ENCODE results near the gene KRT71. TPM values are rescaled to one million over a fixed set of nuclear protein-coding genes. Genes with fewer than 3 reads are reported as not detected.
A peak's percentile ranks its signal among the peaks of the same experiment; 100 is the strongest.
"Not testable (repeated sequence)": the region's sequence is repeated elsewhere in the genome, so short reads cannot be mapped to it uniquely, and the experiment has no call there.

The KRT71 gene
- total RNA-seq, 1 donor from 2014 or later, result not detected

- no peaks in the 10 kb centered on the region for H3K27me3 ChIP-seq (ENCODE audit: control insufficient read depth, insufficient read depth, low read length)
- H3K36me3 ChIP-seq (ENCODE audit: control insufficient read depth, insufficient read depth, low read length), result no peaks in the 10 kb centered on the region
- FAIRE-seq (no peak), DNase-seq (ENCODE audit: low read depth) (no peak)
- no peak overlapping the region for H3K4me3 ChIP-seq (ENCODE audit: low read depth, low read length)
- TF ChIP-seq, protein P1, sequence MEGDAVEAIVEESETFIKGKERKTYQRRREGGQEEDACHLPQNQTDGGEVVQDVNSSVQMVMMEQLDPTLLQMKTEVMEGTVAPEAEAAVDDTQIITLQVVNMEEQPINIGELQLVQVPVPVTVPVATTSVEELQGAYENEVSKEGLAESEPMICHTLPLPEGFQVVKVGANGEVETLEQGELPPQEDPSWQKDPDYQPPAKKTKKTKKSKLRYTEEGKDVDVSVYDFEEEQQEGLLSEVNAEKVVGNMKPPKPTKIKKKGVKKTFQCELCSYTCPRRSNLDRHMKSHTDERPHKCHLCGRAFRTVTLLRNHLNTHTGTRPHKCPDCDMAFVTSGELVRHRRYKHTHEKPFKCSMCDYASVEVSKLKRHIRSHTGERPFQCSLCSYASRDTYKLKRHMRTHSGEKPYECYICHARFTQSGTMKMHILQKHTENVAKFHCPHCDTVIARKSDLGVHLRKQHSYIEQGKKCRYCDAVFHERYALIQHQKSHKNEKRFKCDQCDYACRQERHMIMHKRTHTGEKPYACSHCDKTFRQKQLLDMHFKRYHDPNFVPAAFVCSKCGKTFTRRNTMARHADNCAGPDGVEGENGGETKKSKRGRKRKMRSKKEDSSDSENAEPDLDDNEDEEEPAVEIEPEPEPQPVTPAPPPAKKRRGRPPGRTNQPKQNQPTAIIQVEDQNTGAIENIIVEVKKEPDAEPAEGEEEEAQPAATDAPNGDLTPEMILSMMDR (IDR thresholded peaks at IDR 0.05; ENCODE audit: insufficient read depth, low read length, severe bottlenecking), result no peak
Observed at GRCh38 chr12:52502877-52503276, 50.1 kb downstream of the KRT71 start.

DNA sequence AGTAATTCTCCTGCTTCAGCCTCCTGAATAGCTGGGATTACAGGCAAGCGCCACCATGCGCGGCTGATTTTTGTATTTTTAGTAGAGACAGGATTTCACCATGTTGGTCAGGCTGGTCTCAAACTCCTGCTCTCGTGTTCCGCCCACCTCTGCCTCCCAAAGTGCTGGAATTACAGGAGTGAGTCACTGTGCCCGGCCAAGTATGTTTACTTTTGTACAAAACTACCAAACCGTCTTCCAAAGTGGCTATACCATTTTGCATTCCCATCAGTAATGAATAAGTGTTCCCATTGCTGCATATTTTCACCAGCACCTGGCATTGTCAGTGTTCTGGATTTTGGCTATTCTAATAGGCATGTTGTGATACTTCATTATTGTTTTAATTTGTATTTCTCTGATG lies 51.5 kb downstream of the KRT71 start:
- Histone ChIP-seq H3K27me3 (ENCODE audit: control insufficient read depth, insufficient read depth, low read length) (no peaks in the 10 kb centered on the region), H3K36me3 (ENCODE audit: control insufficient read depth, insufficient read depth, low read length) (no peaks in the 10 kb centered on the region), H3K4me3 (ENCODE audit: low read depth, low read length) (no peak overlapping the region)
- no peak for FAIRE-seq
- TF ChIP-seq, protein P1 (IDR thresholded peaks at IDR 0.05; ENCODE audit: insufficient read depth, low read length, severe bottlenecking), result no peak
- peak; percentile 58 for DNase-seq (ENCODE audit: low read depth)

DNA sequence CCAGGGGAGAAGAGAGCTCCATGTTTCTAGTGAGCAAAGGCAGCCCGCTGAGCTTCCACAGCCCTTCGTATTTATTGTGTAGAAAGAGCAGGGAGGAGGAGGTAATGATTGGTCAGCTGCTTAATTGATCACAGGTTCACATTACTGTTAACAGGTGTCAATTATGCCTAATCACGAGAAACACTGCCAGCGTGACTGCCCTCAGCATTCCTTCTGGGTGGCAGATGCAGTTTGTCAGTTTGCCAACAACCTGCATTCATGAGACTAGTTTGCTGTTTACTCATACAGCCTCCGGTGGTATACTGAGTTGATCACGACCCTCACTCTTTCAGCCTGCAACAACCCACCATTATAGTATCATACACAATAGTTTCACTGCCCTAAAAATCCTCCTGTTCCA lies 52.4 kb downstream of the KRT71 start:
- not testable (repeated sequence) for H3K27me3 ChIP-seq (ENCODE audit: control insufficient read depth, insufficient read depth, low read length); H3K36me3 ChIP-seq (ENCODE audit: control insufficient read depth, insufficient read depth, low read length); DNase-seq (ENCODE audit: low read depth); FAIRE-seq; H3K4me3 ChIP-seq (ENCODE audit: low read depth, low read length)

GRCh38 chr12:52499806-52500560 lies 53.0 kb downstream of the KRT71 start:
- no peaks in the 10 kb centered on the region for H3K36me3 ChIP-seq (ENCODE audit: control insufficient read depth, insufficient read depth, low read length)
- TF ChIP-seq, protein P1 (IDR thresholded peaks at IDR 0.05; ENCODE audit: insufficient read depth, low read length, severe bottlenecking), result no peak
- H3K4me3 ChIP-seq (ENCODE audit: low read depth, low read length), result no peak overlapping the region
- FAIRE-seq (peak; percentile 40), DNase-seq (ENCODE audit: low read depth) (no peak)
- H3K27me3 ChIP-seq (ENCODE audit: control insufficient read depth, insufficient read depth, low read length), result no peaks in the 10 kb centered on the region

DNA sequence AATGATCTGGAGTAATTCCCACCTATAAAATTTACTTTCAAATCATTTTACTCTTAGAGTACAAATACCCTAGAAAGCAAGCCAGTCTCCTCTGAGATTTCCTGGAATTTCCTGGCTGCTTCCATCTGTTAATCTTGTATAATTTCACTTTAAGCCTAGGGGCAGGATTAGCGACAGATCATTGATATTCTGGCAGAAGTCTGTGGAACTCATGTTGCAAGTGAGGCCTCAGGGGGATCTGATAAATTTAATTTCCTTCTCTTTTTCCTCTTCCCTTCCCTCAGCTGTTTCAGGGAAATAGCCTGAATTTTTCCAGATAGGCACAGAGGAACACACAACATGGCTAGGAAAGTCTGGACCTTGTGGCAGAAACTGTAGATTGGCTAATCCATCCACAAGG lies 54.0 kb downstream of the KRT71 start:
- DNase-seq (ENCODE audit: low read depth), result no peak
- no peaks in the 10 kb centered on the region for H3K27me3 ChIP-seq (ENCODE audit: control insufficient read depth, insufficient read depth, low read length)
- FAIRE-seq, result no peak
- TF ChIP-seq, protein P1 (IDR thresholded peaks at IDR 0.05; ENCODE audit: insufficient read depth, low read length, severe bottlenecking), result no peak
- no peaks in the 10 kb centered on the region for H3K36me3 ChIP-seq (ENCODE audit: control insufficient read depth, insufficient read depth, low read length)
- no peak overlapping the region for H3K4me3 ChIP-seq (ENCODE audit: low read depth, low read length)

DNA sequence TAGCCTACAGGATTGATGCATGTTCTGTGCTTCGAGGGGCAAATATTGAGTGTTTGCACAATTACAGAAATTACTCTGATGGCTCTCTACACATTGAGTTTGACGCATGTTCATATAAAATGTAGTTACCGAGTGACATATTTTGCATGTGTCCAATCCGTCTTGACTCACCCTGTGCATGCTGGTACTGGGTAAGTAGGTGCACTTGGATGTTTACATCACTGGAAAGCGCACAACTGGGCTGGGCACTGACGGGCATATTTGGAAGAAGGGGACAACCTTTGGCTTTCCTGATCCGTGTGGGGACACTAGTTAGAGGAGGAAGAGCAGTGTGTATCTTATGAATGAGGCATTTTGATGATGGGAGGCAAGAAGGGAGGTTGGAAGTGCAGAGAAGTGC lies 55.0 kb downstream of the KRT71 start:
- no peaks in the 10 kb centered on the region for H3K27me3 ChIP-seq (ENCODE audit: control insufficient read depth, insufficient read depth, low read length)
- FAIRE-seq, result no peak
- TF ChIP-seq, protein P1 (IDR thresholded peaks at IDR 0.05; ENCODE audit: insufficient read depth, low read length, severe bottlenecking), result no peak

More for the DNA sequence above, 55.0 kb downstream of the KRT71 start:
- Histone ChIP-seq H3K4me3 (ENCODE audit: low read depth, low read length) (no peak overlapping the region), H3K36me3 (ENCODE audit: control insufficient read depth, insufficient read depth, low read length) (no peaks in the 10 kb centered on the region)
- DNase-seq (ENCODE audit: low read depth), result no peak

All from bronchial epithelial cell (primary cell).